Smooth muscle cell (in vitro differentiated cells): ENCODE measurements around the gene AKAP8L. TPM values are rescaled to one million over a fixed set of nuclear protein-coding genes. Genes with fewer than 3 reads are reported as not detected.

Experiments
- DNase-seq: peaks from one replicate; lab custom pipeline; 2025; ENCODE audit not compliant: unreplicated experiment; lab: John Stamatoyannopoulos, UW
- H2AFZ ChIP-seq: fragments of 200-600 bp; sonication (generic); 2 replicates; pipeline ENCODE4 v1.6.0; 2016; ENCODE audit warnings: antibody characterized with exemption, low read depth, mild to moderate bottlenecking
- H3F3A ChIP-seq: fragments of 200-600 bp; sonication (generic); 2 replicates; pipeline ENCODE4 v1.6.0; 2017; ENCODE audit warnings: antibody characterized with exemption, low read depth
- H3K27ac ChIP-seq: fragments of 200-600 bp; sonication (generic); 2 replicates; pipeline ENCODE4 v1.5.1; 2016; ENCODE audit warnings: low read depth, mild to moderate bottlenecking
- H3K27me3 ChIP-seq: fragments of 200-600 bp; sonication (generic); 2 replicates; pipeline ENCODE4 v1.6.1; 2016; ENCODE audit warnings: low read depth, mild to moderate bottlenecking
- H3K36me3 ChIP-seq: fragments of 200-600 bp; sonication (generic); 2 replicates; pipeline ENCODE4 v1.5.1; 2016; ENCODE audit warnings: low read depth
- H3K4me1 ChIP-seq: fragments of 200-600 bp; sonication (generic); 2 replicates; pipeline ENCODE4 v1.5.1; 2016; ENCODE audit warnings: low read depth
- H3K4me2 ChIP-seq: fragments of 200-600 bp; sonication (generic); 2 replicates; pipeline ENCODE4 v1.6.0; 2016; ENCODE audit warnings: mild to moderate bottlenecking
- H3K4me3 ChIP-seq: fragments of 200-600 bp; sonication (generic); 2 replicates; pipeline ENCODE4 v1.5.1; 2016; ENCODE audit warnings: mild to moderate bottlenecking
- H3K79me2 ChIP-seq: fragments of 200-600 bp; sonication (generic); 2 replicates; pipeline ENCODE4 v1.6.0; 2016; ENCODE audit warnings: low read depth, mild to moderate bottlenecking
- H3K9ac ChIP-seq: fragments of 200-600 bp; sonication (generic); 2 replicates; pipeline ENCODE4 v1.6.0; 2016; ENCODE audit warnings: low read depth
- H3K9me3 ChIP-seq: fragments of 200-600 bp; sonication (generic); replicated peaks from 2 replicates; pipeline ENCODE4 v1.5.1; 2016; ENCODE audit warnings: low read depth
- H4K20me1 ChIP-seq: fragments of 200-600 bp; sonication (generic); 2 replicates; pipeline ENCODE4 v1.6.0; 2016; ENCODE audit warnings: low read depth
- CTCF ChIP-seq: fragments of 200-600 bp; sonication (generic); IDR thresholded peaks from 2 replicates; pipeline ENCODE4 v1.5.1; 2017; ENCODE audit warnings: borderline replicate concordance, mild to moderate bottlenecking, antibody characterized with exemption; ENCODE audit not compliant: insufficient read depth, poor library complexity, severe bottlenecking
- WGBS: methylation state at CpG from one replicate; pipeline ENCODE4 v1.1.7; 2016; ENCODE audit warnings: low lambda C conversion rate; 5-methylcytosine and 5-hydroxymethylcytosine counted together
- polyA plus RNA-seq: library from polyadenylated mRNA; unstranded; fragments of >200 nt; fragmentation: Nextera tagmentation; extraction: Ambion mirVana; gene quantifications from 2 replicates; pipeline ENCODE4 v1.2.1, GENCODE V29; 2016
- total RNA-seq: library from RNA; depleted of rRNA; stranded (reverse); fragments of >200 nt; gene quantifications from 2 replicates; pipeline ENCODE4 v1.2.3, GENCODE V29; 2014

AKAP8L gene
- total and polyA plus RNA-seq, 2 experiments from 2014 or later, result 61.9 to 105 TPM

GRCh38 chr19:15439821-15440641, 21.2 kb upstream of the AKAP8L start:
- TF ChIP-seq CTCF, result no peak
- H2AFZ ChIP-seq, result no peak overlapping the region
- H3K27me3 ChIP-seq, result no peaks in the 10 kb centered on the region
- no peak overlapping the region for H3K9ac ChIP-seq
- no peaks in the 10 kb centered on the region for H3K79me2 ChIP-seq
- no peaks in the 10 kb centered on the region for H4K20me1 ChIP-seq
- H3F3A ChIP-seq, result no peaks in the 10 kb centered on the region
- no peak for DNase-seq
- no peak overlapping the region for H3K4me3 ChIP-seq
- H3K4me2 ChIP-seq, result no peak overlapping the region
- H3K27ac ChIP-seq, result no peak overlapping the region
- H3K4me1 ChIP-seq, result no peaks in the 10 kb centered on the region
- H3K9me3 ChIP-seq, result no peaks in the 10 kb centered on the region
- WGBS, result 95% methylated on average over 31 of the region's 38 CpGs
- H3K36me3 ChIP-seq, result no peaks in the 10 kb centered on the region

- H3K4me1 ChIP-seq, result no peaks in the 10 kb centered on the region
- H3K4me3 ChIP-seq, result no peak overlapping the region
- H3K27ac ChIP-seq, result no peak overlapping the region
- no peak overlapping the region for H2AFZ ChIP-seq
- no peak overlapping the region for H3K9ac ChIP-seq
- H3K9me3 ChIP-seq, result no peaks in the 10 kb centered on the region
- 94% methylated on average over 25 of the region's 25 CpGs for WGBS
- no peaks in the 10 kb centered on the region for H3F3A ChIP-seq
- H3K4me2 ChIP-seq, result no peak overlapping the region
- no peaks in the 10 kb centered on the region for H3K27me3 ChIP-seq
- DNase-seq, result no peak
- H3K79me2 ChIP-seq, result no peaks in the 10 kb centered on the region
- no peaks in the 10 kb centered on the region for H4K20me1 ChIP-seq
- no peak for TF ChIP-seq CTCF
- no peaks in the 10 kb centered on the region for H3K36me3 ChIP-seq
Measured at GRCh38 chr19:15439078-15439799, 20.5 kb upstream of the AKAP8L start.

GRCh38 chr19:15438577-15438976, 19.8 kb upstream of the AKAP8L start:
- no peak overlapping the region for H3K4me2 ChIP-seq
- no peak overlapping the region for H3K27ac ChIP-seq
- 97% methylated on average over 27 of the region's 27 CpGs for WGBS
- no peaks in the 10 kb centered on the region for H3K27me3 ChIP-seq
- no peak overlapping the region for H3K9ac ChIP-seq
- no peak for DNase-seq
- no peak for TF ChIP-seq CTCF
- no peaks in the 10 kb centered on the region for H3K4me1 ChIP-seq
- H3K4me3 ChIP-seq, result no peak overlapping the region
- H3F3A ChIP-seq, result peaks cover 1% of the 10 kb centered on the region
- H3K9me3 ChIP-seq, result no peaks in the 10 kb centered on the region
- no peaks in the 10 kb centered on the region for H3K79me2 ChIP-seq
- no peak overlapping the region for H2AFZ ChIP-seq
- H3K36me3 ChIP-seq, result no peaks in the 10 kb centered on the region
- no peaks in the 10 kb centered on the region for H4K20me1 ChIP-seq
